DND-41 (cell line): ENCODE data around the gene SLC17A2.

Source experiments
- ATAC-seq: fragments of 200-7000 bp; cut with Tn5 transposase; 3 replicates; pipeline ENCODE4 v1.9.1; 2021; ENCODE audit warnings: low read depth; ENCODE audit not compliant: insufficient read depth
- DNase-seq: peaks from one replicate; pipeline ENCODE4 v3.0.0-alpha.2; 2020
- H2AFZ ChIP-seq: 2 replicates; pipeline ENCODE4 v1.6.0; 2012; ENCODE audit warnings: low read depth, low read length
- H3K27ac ChIP-seq: 2 replicates; pipeline ENCODE4 v1.5.1; 2012; ENCODE audit warnings: low read length, inconsistent platforms
- H3K27me3 ChIP-seq: fragments of 200-600 bp; sonication (generic); 2 replicates; pipeline ENCODE4 v1.6.0; 2012; ENCODE audit warnings: low read length, mild to moderate bottlenecking, inconsistent platforms; ENCODE audit not compliant: insufficient read depth, poor library complexity
- H3K36me3 ChIP-seq: 2 replicates; pipeline ENCODE4 v1.5.1; 2012; ENCODE audit warnings: low read length, inconsistent platforms; ENCODE audit not compliant: insufficient read depth
- H3K4me1 ChIP-seq: 2 replicates; pipeline ENCODE4 v1.5.1; 2012; ENCODE audit warnings: mild to moderate bottlenecking, low read length; ENCODE audit not compliant: insufficient read depth
- H3K4me2 ChIP-seq: 2 replicates; pipeline ENCODE4 v1.6.0; 2012; ENCODE audit warnings: mild to moderate bottlenecking, moderate library complexity, low read length, inconsistent platforms; ENCODE audit not compliant: insufficient read depth
- H3K4me3 ChIP-seq, 2 experiments: fragments of 200-600 bp in 1 of 2; shearing (Covaris generic) in 1 of 2; 2 replicates each; pipeline ENCODE4 v1.5.1; 2012 to 2016; ENCODE audit warnings: inconsistent platforms in 2 of 2, low read length in 2 of 2, mild to moderate bottlenecking in 2 of 2, low read depth in 1 of 2, moderate library complexity in 1 of 2
- H3K79me2 ChIP-seq: 2 replicates; pipeline ENCODE4 v1.6.0; 2012; ENCODE audit warnings: low read length, inconsistent platforms; ENCODE audit not compliant: insufficient read depth
- H3K9ac ChIP-seq: 2 replicates; pipeline ENCODE4 v1.6.0; 2012; ENCODE audit warnings: low read depth, mild to moderate bottlenecking, inconsistent platforms, low read length, moderate library complexity
- H3K9me3 ChIP-seq: 2 replicates; pipeline ENCODE4 v1.5.1; 2012; ENCODE audit warnings: low read length, moderate library complexity, mild to moderate bottlenecking, inconsistent platforms; ENCODE audit not compliant: insufficient read depth, severe bottlenecking
- H4K20me1 ChIP-seq: 2 replicates; pipeline ENCODE4 v1.6.0; 2012; ENCODE audit warnings: low read length; ENCODE audit not compliant: insufficient read depth
- CTCF ChIP-seq: IDR thresholded peaks from 2 replicates; pipeline ENCODE4 v1.5.1; 2012; ENCODE audit warnings: borderline replicate concordance, low read length, moderate library complexity, mild to moderate bottlenecking; ENCODE audit not compliant: poor library complexity, severe bottlenecking; ENCODE audit errors: extremely low read depth
- EZH2 ChIP-seq: IDR thresholded peaks from 3 replicates; pipeline ENCODE4 v1.6.1; 2012; ENCODE audit warnings: borderline replicate concordance, low read depth, mild to moderate bottlenecking, moderate library complexity, low read length, inconsistent platforms; ENCODE audit not compliant: severe bottlenecking

Gene SLC17A2

GRCh38 chr6:25874822-25875562 is 55.5 kb downstream of the SLC17A2 start:
- H3K4me3 ChIP-seq, result no peak overlapping the region
- H3K27me3 ChIP-seq, result peaks cover 8% of the 10 kb centered on the region
- H3K4me1 ChIP-seq, result peaks cover 4% of the 10 kb centered on the region; the same call in 1 of the 2 replicates
- H4K20me1 ChIP-seq, result no peaks in the 10 kb centered on the region
- no peaks in the 10 kb centered on the region for H3K9me3 ChIP-seq
- no peak overlapping the region for H3K27ac ChIP-seq
- peak; percentile 23 for DNase-seq
- no peak overlapping the region for H3K4me2 ChIP-seq
- no peak overlapping the region for H3K9ac ChIP-seq
- ATAC-seq, result peak; percentile 95
- no peak overlapping the region for H2AFZ ChIP-seq
- no peaks in the 10 kb centered on the region for H3K79me2 ChIP-seq
- TF ChIP-seq EZH2 (no peak), CTCF (no peak)
- no peaks in the 10 kb centered on the region for H3K36me3 ChIP-seq

GRCh38 chr6:25874118-25874517 is 56.4 kb downstream of the SLC17A2 start, which contains the start of gene SLC17A3:
SLC17A3 (minus strand) TSS chr6:25874243; CDS start chr6:25868387, 5,856 bp downstream.
- no peak for TF ChIP-seq EZH2
- TF ChIP-seq CTCF, result no peak
- Histone ChIP-seq H3K9me3 (no peaks in the 10 kb centered on the region), H3K4me1 (peaks cover 4% of the 10 kb centered on the region; the same call in 1 of the 2 replicates), H3K79me2 (no peaks in the 10 kb centered on the region), H3K9ac (no peak within 1 kb of the TSS), H3K27ac (no peak within 1 kb of the TSS), H2AFZ (no peak within 1 kb of the TSS), H3K4me2 (no peak within 1 kb of the TSS), H3K36me3 (no peaks in the 10 kb centered on the region), H4K20me1 (no peaks in the 10 kb centered on the region), H3K27me3 (peaks cover 6% of the 10 kb centered on the region), H3K4me3 (no peak within 1 kb of the TSS)
- DNase-seq, result no peak
- no peak for ATAC-seq

GRCh38 chr6:25872814-25873213 is 57.7 kb downstream of the SLC17A2 start:
- H3K27ac ChIP-seq, result no peak overlapping the region
- no peaks in the 10 kb centered on the region for H4K20me1 ChIP-seq
- H3K27me3 ChIP-seq, result peaks cover 6% of the 10 kb centered on the region
- no peak for TF ChIP-seq CTCF
- no peak for TF ChIP-seq EZH2
- no peaks in the 10 kb centered on the region for H3K9me3 ChIP-seq
- no peak overlapping the region for H3K9ac ChIP-seq
- no peak overlapping the region for H2AFZ ChIP-seq
- peaks cover 4% of the 10 kb centered on the region; the same call in 1 of the 2 replicates for H3K4me1 ChIP-seq
- H3K36me3 ChIP-seq, result no peaks in the 10 kb centered on the region
- DNase-seq (no peak), ATAC-seq (no peak)
- H3K4me2 ChIP-seq, result no peak overlapping the region
- H3K79me2 ChIP-seq, result no peaks in the 10 kb centered on the region
- H3K4me3 ChIP-seq, result no peak overlapping the region
